Hepatocyte (in vitro differentiated cells): ENCODE data around the gene MBD4. TPM values are rescaled to one million over a fixed set of nuclear protein-coding genes. Genes with fewer than 3 reads are reported as not detected.

Experiments
- DNase-seq: peaks from one replicate; pipeline ENCODE4 v3.0.0-alpha.2; 2016; ENCODE audit warnings: low spot score
- H2AFZ ChIP-seq: fragments of 200-600 bp; sonication (generic); 2 replicates; pipeline ENCODE4 v1.6.0; 2016; ENCODE audit warnings: antibody characterized with exemption, mild to moderate bottlenecking
- H3K27ac ChIP-seq: fragments of 200-600 bp; sonication (generic); 2 replicates; pipeline ENCODE4 v1.5.1; 2016; ENCODE audit warnings: mild to moderate bottlenecking
- H3K27me3 ChIP-seq: fragments of 200-600 bp; sonication (generic); 2 replicates; pipeline ENCODE4 v1.6.1; 2016
- H3K36me3 ChIP-seq: fragments of 200-600 bp; sonication (generic); replicated peaks from 2 replicates; pipeline ENCODE4 v1.5.1; 2016; ENCODE audit warnings: low read depth; ENCODE audit not compliant: insufficient read depth
- H3K4me1 ChIP-seq: fragments of 200-600 bp; sonication (generic); 2 replicates; pipeline ENCODE4 v1.5.1; 2016; ENCODE audit warnings: mild to moderate bottlenecking, moderate library complexity; ENCODE audit not compliant: insufficient read depth
- H3K4me2 ChIP-seq: fragments of 200-600 bp; sonication (generic); 2 replicates; pipeline ENCODE4 v1.6.0; 2016
- H3K4me3 ChIP-seq: fragments of 200-600 bp; sonication (generic); 2 replicates; pipeline ENCODE4 v1.5.1; 2016; ENCODE audit warnings: mild to moderate bottlenecking
- H3K79me2 ChIP-seq: fragments of 200-600 bp; sonication (generic); 2 replicates; pipeline ENCODE4 v1.6.0; 2017; ENCODE audit warnings: mild to moderate bottlenecking
- H3K9me2 ChIP-seq: fragments of 200-600 bp; sonication (generic); replicated peaks from 2 replicates; pipeline ENCODE4 v1.6.0; 2017; ENCODE audit warnings: mild to moderate bottlenecking; ENCODE audit not compliant: insufficient read depth
- H3K9me3 ChIP-seq: fragments of 200-600 bp; sonication (generic); 2 replicates; pipeline ENCODE4 v1.5.1; 2016; ENCODE audit warnings: low read depth, mild to moderate bottlenecking
- H4K20me1 ChIP-seq: fragments of 200-600 bp; sonication (generic); 2 replicates; pipeline ENCODE4 v1.6.0; 2016; ENCODE audit warnings: mild to moderate bottlenecking; ENCODE audit not compliant: insufficient read depth, poor library complexity, severe bottlenecking
- EZH2 ChIP-seq: fragments of 200-600 bp; sonication (generic); IDR thresholded peaks from 2 replicates; pipeline ENCODE4 v1.6.1; 2016; ENCODE audit warnings: antibody characterized with exemption, mild to moderate bottlenecking, borderline replicate concordance
- EZH2phosphoT487 ChIP-seq: fragments of 200-600 bp; sonication (generic); IDR thresholded peaks from one replicate; pipeline ENCODE4 v1.6.1; 2018; ENCODE audit warnings: antibody characterized with exemption, mild to moderate bottlenecking, low read depth, moderate library complexity; ENCODE audit not compliant: unreplicated experiment, severe bottlenecking
- WGBS: methylation state at CpG from one replicate; pipeline ENCODE4 v1.1.6; 2016; ENCODE audit warnings: low lambda C conversion rate; ENCODE audit errors: missing lambda C conversion rate; 5-methylcytosine and 5-hydroxymethylcytosine counted together
- polyA plus RNA-seq: library from polyadenylated mRNA; unstranded; fragments of >200 nt; fragmentation: Nextera tagmentation; extraction: Ambion mirVana; gene quantifications from 2 replicates; pipeline ENCODE4 v1.2.1, GENCODE V29; 2016
- total RNA-seq: library from RNA; depleted of rRNA; stranded (reverse); fragments of >200 nt; gene quantifications from 2 replicates; pipeline ENCODE4 v1.2.3, GENCODE V29; 2014
- TF ChIP-seq, protein P1 (sequence below): fragments of 200-600 bp; sonication (generic); IDR thresholded peaks from 2 replicates; pipeline ENCODE4 v1.5.1; 2016; ENCODE audit warnings: antibody characterized with exemption, mild to moderate bottlenecking; ENCODE audit not compliant: poor library complexity

Gene MBD4
- total and polyA plus RNA-seq, 2 experiments from 2014 or later = 22.2 to 27.5 TPM

GRCh38 chr3:129446926-129447325 is 7.2 kb upstream of the MBD4 start:
- no peak for DNase-seq
- Histone ChIP-seq H3K36me3 (no peaks in the 10 kb centered on the region), H3K27ac (peak overlapping the region; percentile 74), H3K4me1 (peaks cover 22% of the 10 kb centered on the region), H3K4me3 (no peak overlapping the region), H4K20me1 (no peaks in the 10 kb centered on the region), H3K9me3 (no peaks in the 10 kb centered on the region), H3K4me2 (peak overlapping the region; percentile 55), H2AFZ (no peak overlapping the region), H3K79me2 (peaks cover 27% of the 10 kb centered on the region), H3K9me2 (no peaks in the 10 kb centered on the region), H3K27me3 (no peaks in the 10 kb centered on the region)
- no peak for TF ChIP-seq EZH2phosphoT487
- TF ChIP-seq, protein P1, sequence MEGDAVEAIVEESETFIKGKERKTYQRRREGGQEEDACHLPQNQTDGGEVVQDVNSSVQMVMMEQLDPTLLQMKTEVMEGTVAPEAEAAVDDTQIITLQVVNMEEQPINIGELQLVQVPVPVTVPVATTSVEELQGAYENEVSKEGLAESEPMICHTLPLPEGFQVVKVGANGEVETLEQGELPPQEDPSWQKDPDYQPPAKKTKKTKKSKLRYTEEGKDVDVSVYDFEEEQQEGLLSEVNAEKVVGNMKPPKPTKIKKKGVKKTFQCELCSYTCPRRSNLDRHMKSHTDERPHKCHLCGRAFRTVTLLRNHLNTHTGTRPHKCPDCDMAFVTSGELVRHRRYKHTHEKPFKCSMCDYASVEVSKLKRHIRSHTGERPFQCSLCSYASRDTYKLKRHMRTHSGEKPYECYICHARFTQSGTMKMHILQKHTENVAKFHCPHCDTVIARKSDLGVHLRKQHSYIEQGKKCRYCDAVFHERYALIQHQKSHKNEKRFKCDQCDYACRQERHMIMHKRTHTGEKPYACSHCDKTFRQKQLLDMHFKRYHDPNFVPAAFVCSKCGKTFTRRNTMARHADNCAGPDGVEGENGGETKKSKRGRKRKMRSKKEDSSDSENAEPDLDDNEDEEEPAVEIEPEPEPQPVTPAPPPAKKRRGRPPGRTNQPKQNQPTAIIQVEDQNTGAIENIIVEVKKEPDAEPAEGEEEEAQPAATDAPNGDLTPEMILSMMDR = no peak
- TF ChIP-seq EZH2 = no peak
- WGBS = 41% methylated on average over 1 of the region's 1 CpG

DNA sequence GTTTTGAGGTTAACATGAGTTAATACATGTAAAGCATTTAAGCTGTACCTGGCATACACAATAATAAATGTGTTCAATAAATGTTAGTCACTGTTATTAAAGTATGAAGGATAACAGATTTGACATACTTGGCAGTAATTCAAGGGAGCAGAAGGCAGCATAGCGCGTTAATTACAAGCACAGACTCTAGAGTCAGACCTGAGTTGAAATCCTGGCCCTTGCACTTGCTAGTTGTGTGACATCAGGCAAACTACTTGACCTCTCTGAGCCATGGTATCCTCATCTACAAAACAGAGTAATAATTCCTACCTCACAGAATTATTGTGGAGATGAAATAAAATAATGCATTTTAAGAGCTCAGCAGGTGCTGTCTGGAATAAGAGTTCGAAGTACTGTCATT is 5.7 kb upstream of the MBD4 start:
- Histone ChIP-seq H3K9me2 (no peaks in the 10 kb centered on the region), H3K4me3 (no peak overlapping the region), H3K79me2 (peaks cover 39% of the 10 kb centered on the region), H3K4me1 (peaks cover 32% of the 10 kb centered on the region), H3K9me3 (no peaks in the 10 kb centered on the region), H3K27ac (peak overlapping the region; percentile 74), H2AFZ (no peak overlapping the region), H3K4me2 (peak overlapping the region; percentile 44), H3K36me3 (no peaks in the 10 kb centered on the region), H4K20me1 (no peaks in the 10 kb centered on the region), H3K27me3 (no peaks in the 10 kb centered on the region)
- DNase-seq = no peak
- TF ChIP-seq EZH2 = no peak
- TF ChIP-seq EZH2phosphoT487 = no peak
- TF ChIP-seq, protein P1 = no peak
- 98% methylated on average over 3 of the region's 3 CpGs for WGBS

- H2AFZ ChIP-seq = no peak overlapping the region
- peaks cover 48% of the 10 kb centered on the region for H3K79me2 ChIP-seq
- H4K20me1 ChIP-seq = no peaks in the 10 kb centered on the region
- H3K4me3 ChIP-seq = no peak overlapping the region
- H3K9me2 ChIP-seq = no peaks in the 10 kb centered on the region
- peaks cover 26% of the 10 kb centered on the region for H3K4me1 ChIP-seq
- TF ChIP-seq EZH2 = no peak
- TF ChIP-seq EZH2phosphoT487 = no peak
- TF ChIP-seq, protein P1 = no peak
- H3K36me3 ChIP-seq = no peaks in the 10 kb centered on the region
- DNase-seq = no peak
- no peak overlapping the region for H3K27ac ChIP-seq
- H3K9me3 ChIP-seq = no peaks in the 10 kb centered on the region
- H3K4me2 ChIP-seq = no peak overlapping the region
- no peaks in the 10 kb centered on the region for H3K27me3 ChIP-seq
Measured at GRCh38 chr3:129442947-129443346, 3.2 kb upstream of the MBD4 start.

- no peak for DNase-seq
- Histone ChIP-seq H3K4me1 (peaks cover 22% of the 10 kb centered on the region), H4K20me1 (no peaks in the 10 kb centered on the region), H2AFZ (no peak overlapping the region), H3K4me3 (no peak overlapping the region), H3K4me2 (peak overlapping the region; percentile 82), H3K9me3 (no peaks in the 10 kb centered on the region), H3K27me3 (no peaks in the 10 kb centered on the region), H3K9me2 (no peaks in the 10 kb centered on the region), H3K36me3 (no peaks in the 10 kb centered on the region), H3K79me2 (peaks cover 52% of the 10 kb centered on the region), H3K27ac (no peak overlapping the region)
- WGBS = 52% methylated on average over 2 of the region's 2 CpGs
- TF ChIP-seq EZH2phosphoT487 = no peak
- no peak for TF ChIP-seq EZH2
- TF ChIP-seq, protein P1 = no peak
Measured at GRCh38 chr3:129442486-129442885, 2.7 kb upstream of the MBD4 start.
